Fibroblast of skin of right quadriceps (primary cell): Measurements from ENCODE around the gene SNX17.
"Not testable (repeated sequence)": the region's sequence is repeated elsewhere in the genome, so short reads cannot be mapped to it uniquely, and the experiment has no call there.

Source experiments
- DNase-seq: peaks from one replicate; pipeline ENCODE4 v3.0.0-alpha.2; 2013

The SNX17 gene

GRCh38 chr2:27407798-27408491, 37.5 kb downstream of the SNX17 start:
- peak; percentile 54 for DNase-seq

- DNase-seq = no peak
Measured at GRCh38 chr2:27408601-27409320, 38.3 kb downstream of the SNX17 start.

- peak; percentile 90 for DNase-seq
Measured at GRCh38 chr2:27409321-27410073, 39.1 kb downstream of the SNX17 start, which contains the start of gene PPM1G. PPM1G (minus strand) TSS chr2:27409591; CDS start chr2:27409422, 169 bp downstream.

- no peak for DNase-seq
Measured at GRCh38 chr2:27412419-27413152, 42.2 kb downstream of the SNX17 start.

- no peak for DNase-seq
Measured at GRCh38 chr2:27416151-27416550, 45.7 kb downstream of the SNX17 start.

GRCh38 chr2:27420996-27421395, 50.6 kb downstream of the SNX17 start:
- no peak for DNase-seq

- no peak for DNase-seq
Measured at GRCh38 chr2:27421660-27422250, 51.3 kb downstream of the SNX17 start.

- DNase-seq = no peak
Measured at GRCh38 chr2:27422958-27423357, 52.5 kb downstream of the SNX17 start.

GRCh38 chr2:27425039-27425438, 54.6 kb downstream of the SNX17 start:
- not testable (repeated sequence) for DNase-seq
